Stomach (tissue), 4 donors: ENCODE results near the gene DLG5.

Experiments
- POLR2A ChIP-seq, 4 donors: fragments of 450-650 bp; IDR thresholded peaks; one replicate each; pipeline ENCODE4 v1.6.1; 2016; ENCODE audit warnings: antibody characterized with exemption in 4 of 4, control low read depth in 2 of 4, mild to moderate bottlenecking in 1 of 4, moderate library complexity in 1 of 4
- TF ChIP-seq, protein P1 (sequence below), 7 experiments: fragments of 450-650 bp in 4 of 7; fragments of 200-600 bp in 3 of 7; sonication (generic) in 3 of 7; IDR thresholded peaks; one replicate each; pipeline ENCODE4 v1.5.1; 2016 to 2019; ENCODE audit warnings: antibody characterized with exemption in 7 of 7, control low read depth in 2 of 7, mild to moderate bottlenecking in 1 of 7

DNA sequence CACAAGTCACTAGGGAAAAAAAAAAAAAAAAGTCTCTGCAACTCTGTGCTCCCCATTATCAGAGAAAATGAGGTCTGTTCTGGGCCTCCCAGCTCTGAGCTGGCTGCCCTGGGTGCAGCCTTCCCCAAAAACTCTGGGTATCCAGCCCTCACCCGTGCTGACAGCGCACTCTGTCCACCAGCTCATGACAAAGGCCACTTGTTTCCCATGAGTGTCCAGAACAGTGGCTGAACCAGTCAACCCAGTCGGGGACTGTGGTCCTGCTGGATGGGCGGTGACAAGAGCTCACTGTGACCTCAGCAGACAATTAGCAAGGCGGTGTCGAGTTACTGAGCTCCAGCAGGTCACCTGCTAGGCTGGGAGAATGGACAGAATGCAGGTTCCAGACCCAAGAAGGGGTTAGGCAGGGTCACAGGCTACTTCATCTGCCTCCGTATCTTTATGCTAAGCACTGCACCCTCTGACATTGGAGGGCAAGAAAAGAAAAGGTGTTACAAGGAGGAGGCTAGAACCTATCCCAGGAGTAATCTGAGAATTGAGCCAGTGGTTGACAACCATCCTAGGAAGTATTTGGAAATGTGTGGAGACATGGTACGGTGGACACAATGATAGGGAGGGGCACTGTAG, 37.2 kb downstream of the DLG5 start:
- TF ChIP-seq, protein P1, sequence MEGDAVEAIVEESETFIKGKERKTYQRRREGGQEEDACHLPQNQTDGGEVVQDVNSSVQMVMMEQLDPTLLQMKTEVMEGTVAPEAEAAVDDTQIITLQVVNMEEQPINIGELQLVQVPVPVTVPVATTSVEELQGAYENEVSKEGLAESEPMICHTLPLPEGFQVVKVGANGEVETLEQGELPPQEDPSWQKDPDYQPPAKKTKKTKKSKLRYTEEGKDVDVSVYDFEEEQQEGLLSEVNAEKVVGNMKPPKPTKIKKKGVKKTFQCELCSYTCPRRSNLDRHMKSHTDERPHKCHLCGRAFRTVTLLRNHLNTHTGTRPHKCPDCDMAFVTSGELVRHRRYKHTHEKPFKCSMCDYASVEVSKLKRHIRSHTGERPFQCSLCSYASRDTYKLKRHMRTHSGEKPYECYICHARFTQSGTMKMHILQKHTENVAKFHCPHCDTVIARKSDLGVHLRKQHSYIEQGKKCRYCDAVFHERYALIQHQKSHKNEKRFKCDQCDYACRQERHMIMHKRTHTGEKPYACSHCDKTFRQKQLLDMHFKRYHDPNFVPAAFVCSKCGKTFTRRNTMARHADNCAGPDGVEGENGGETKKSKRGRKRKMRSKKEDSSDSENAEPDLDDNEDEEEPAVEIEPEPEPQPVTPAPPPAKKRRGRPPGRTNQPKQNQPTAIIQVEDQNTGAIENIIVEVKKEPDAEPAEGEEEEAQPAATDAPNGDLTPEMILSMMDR (IDR thresholded peaks at IDR 0.05), result no peak
- TF ChIP-seq POLR2A (IDR thresholded peaks at IDR 0.05), result no peak
